ENCODE data around the gene NXPH1. TPM values are rescaled to one million over a fixed set of nuclear protein-coding genes. Genes with fewer than 3 reads are reported as not detected.

The NXPH1 gene
- total RNA-seq, 5 donors from 2014 or later (not counting 1 experiment from before 2014, with no cell fraction given), result not detected

DNA sequence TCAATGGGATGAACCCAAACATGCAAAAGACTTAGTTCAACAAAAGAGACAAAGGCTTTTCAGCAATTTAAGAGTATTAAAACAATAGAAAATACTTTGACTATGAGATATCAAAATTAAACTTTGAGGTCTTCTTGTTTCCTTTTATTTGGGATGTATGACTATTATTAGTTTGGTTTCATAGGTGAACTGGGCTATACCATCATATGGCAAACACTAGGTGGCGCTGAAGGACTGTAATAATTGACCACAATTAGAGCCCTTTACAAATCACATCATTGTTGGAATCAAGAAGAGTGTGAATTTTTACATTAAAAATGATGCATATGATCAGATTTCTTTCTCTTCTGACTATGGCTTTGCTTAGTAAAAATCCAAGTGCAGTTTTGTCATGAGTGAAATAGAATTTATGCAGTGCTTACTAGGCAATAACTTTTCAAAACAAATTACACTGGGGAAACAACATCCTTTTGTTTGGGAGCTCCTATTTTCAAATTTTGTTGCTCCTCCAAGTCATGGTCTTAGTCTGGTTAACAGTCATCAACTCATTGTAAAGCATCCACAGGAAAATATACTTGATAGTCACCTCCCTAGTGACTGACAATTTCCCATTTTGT is 14.7 kb upstream of the NXPH1 start:
- ATAC-seq (replicated peaks in 1 of 4) (peak in 2 of 4 experiments; percentile 40 to 44), DNase-seq (peak in 21 of 35 experiments; percentile 10 to 75 (median 32))
- no CpG with 5 or more reads among the region's 1 CpG for WGBS (ENCODE audit: insufficient coverage)
- H3K9me3 Mint-ChIP-seq, result no peaks in the 10 kb centered on the region
- Histone ChIP-seq H3K9me3 (no peaks in the 10 kb centered on the region), H3K27me3 (replicated peaks in 1 of 2; ENCODE audit: control insufficient read depth in 2 of 2, extremely low read depth in 1 of 2, insufficient read depth in 2 of 2, low read length in 1 of 2) (no peaks in the 10 kb centered on the region), H3K4me1 (ENCODE audit: control insufficient read depth in 1 of 2, extremely low read depth in 1 of 2, insufficient read depth in 2 of 2, low read length in 2 of 2) (no peaks in the 10 kb centered on the region), H3K36me3 (ENCODE audit: control insufficient read depth in 2 of 2, extremely low read depth in 1 of 2, insufficient read depth in 1 of 2, low read length in 1 of 2) (no peaks in the 10 kb centered on the region), H3K4me3 (ENCODE audit: control insufficient read depth in 1 of 2, extremely low read depth in 1 of 2, low read length in 1 of 2) (no peak overlapping the region), H3K27ac (ENCODE audit: low read length) (no peak overlapping the region)
- CTCF ChIA-PET, result no interaction called here
- H3K27me3 Mint-ChIP-seq, result peaks cover 4 to 6% of the 10 kb centered on the region in 2 donors
- H3K27ac Mint-ChIP-seq, result no peak overlapping the region
- H3K4me1 Mint-ChIP-seq, result no peaks in the 10 kb centered on the region
- no peak overlapping the region for H3K4me3 Mint-ChIP-seq
- no peaks in the 10 kb centered on the region for H3K36me3 Mint-ChIP-seq
- POLR2A ChIA-PET, result no interaction called here

DNA sequence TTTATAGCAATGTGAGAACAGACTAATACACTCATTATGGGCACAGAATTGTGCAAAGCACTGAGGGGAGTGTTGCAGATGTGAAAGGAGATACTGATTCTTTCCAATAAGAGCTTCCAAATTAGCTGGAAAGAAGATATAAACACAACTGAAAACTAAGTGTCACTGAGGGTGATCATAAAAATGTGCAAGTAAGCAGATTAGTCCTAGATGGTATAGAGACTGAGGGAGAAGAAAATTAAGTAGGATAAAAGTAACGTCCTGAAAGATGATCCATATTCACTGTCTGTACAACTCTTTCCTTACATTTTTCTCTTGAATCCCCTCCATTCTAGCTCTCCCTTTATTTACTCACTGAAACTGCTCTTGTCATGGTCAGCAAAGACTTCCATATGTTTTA is 11.2 kb upstream of the NXPH1 start:
- H3K9me3 ChIP-seq, result no peaks in the 10 kb centered on the region
- peaks cover 0 to 2% of the 10 kb centered on the region in 2 experiments for H3K27me3 ChIP-seq (replicated peaks in 1 of 2; ENCODE audit: control insufficient read depth in 2 of 2, extremely low read depth in 1 of 2, insufficient read depth in 2 of 2, low read length in 1 of 2)
- Mint-ChIP-seq H3K27me3 (peaks cover 4 to 12% of the 10 kb centered on the region in 2 donors), H3K4me3 (no peak overlapping the region), H3K27ac (no peak overlapping the region), H3K4me1 (no peaks in the 10 kb centered on the region), H3K36me3 (no peaks in the 10 kb centered on the region), H3K9me3 (no peaks in the 10 kb centered on the region)
- no peaks in the 10 kb centered on the region for H3K36me3 ChIP-seq (ENCODE audit: control insufficient read depth in 2 of 2, extremely low read depth in 1 of 2, insufficient read depth in 1 of 2, low read length in 1 of 2)
- H3K27ac ChIP-seq (ENCODE audit: low read length), result no peak overlapping the region
- ChIA-PET POLR2A (no interaction called here), CTCF (no interaction called here)
- ATAC-seq (replicated peaks in 1 of 4) (no peak), DNase-seq (no peak)
- no peaks in the 10 kb centered on the region for H3K4me1 ChIP-seq (ENCODE audit: control insufficient read depth in 1 of 2, extremely low read depth in 1 of 2, insufficient read depth in 2 of 2, low read length in 2 of 2)
- no peak overlapping the region for H3K4me3 ChIP-seq (ENCODE audit: control insufficient read depth in 1 of 2, extremely low read depth in 1 of 2, low read length in 1 of 2)
- WGBS (ENCODE audit: insufficient coverage), result no CpG with 5 or more reads among the region's 1 CpG

DNA sequence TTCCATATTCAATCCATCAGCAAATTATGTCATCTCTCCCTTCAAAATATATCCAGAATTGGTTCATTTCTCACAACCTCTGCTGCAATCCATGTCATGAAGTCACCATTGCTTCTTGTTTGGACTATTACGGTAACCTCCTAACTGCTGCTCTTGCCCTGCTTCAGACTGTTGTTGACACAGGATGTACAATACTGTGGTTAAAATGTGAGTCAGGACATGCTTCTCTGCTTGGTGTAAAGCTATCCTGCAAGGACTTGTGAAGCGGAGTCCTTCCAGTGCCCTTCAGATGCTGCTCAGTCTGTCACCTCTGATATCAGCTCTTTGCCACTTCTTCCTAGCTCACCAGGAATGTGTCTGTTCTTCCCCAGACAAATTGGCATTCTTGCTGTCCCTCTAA is 10.4 kb upstream of the NXPH1 start:
- no peak for DNase-seq
- Mint-ChIP-seq H3K4me1 (no peaks in the 10 kb centered on the region), H3K4me3 (no peak overlapping the region), H3K9me3 (no peaks in the 10 kb centered on the region), H3K27me3 (peaks cover 0 to 8% of the 10 kb centered on the region in 2 donors), H3K27ac (no peak overlapping the region), H3K36me3 (no peaks in the 10 kb centered on the region)
- Histone ChIP-seq H3K9me3 (no peaks in the 10 kb centered on the region), H3K27ac (ENCODE audit: low read length) (no peak overlapping the region), H3K36me3 (ENCODE audit: control insufficient read depth in 2 of 2, extremely low read depth in 1 of 2, insufficient read depth in 1 of 2, low read length in 1 of 2) (no peaks in the 10 kb centered on the region), H3K4me1 (ENCODE audit: control insufficient read depth in 1 of 2, extremely low read depth in 1 of 2, insufficient read depth in 2 of 2, low read length in 2 of 2) (no peaks in the 10 kb centered on the region), H3K27me3 (replicated peaks in 1 of 2; ENCODE audit: control insufficient read depth in 2 of 2, extremely low read depth in 1 of 2, insufficient read depth in 2 of 2, low read length in 1 of 2) (peaks cover 0 to 2% of the 10 kb centered on the region in 2 experiments), H3K4me3 (ENCODE audit: control insufficient read depth in 1 of 2, extremely low read depth in 1 of 2, low read length in 1 of 2) (no peak overlapping the region)
- CTCF ChIA-PET, result no interaction called here
- WGBS (ENCODE audit: insufficient coverage), result 83% methylated on average over 2 of the region's 2 CpGs
- POLR2A ChIA-PET, result no interaction called here
- ATAC-seq (replicated peaks in 1 of 4), result no peak

DNA sequence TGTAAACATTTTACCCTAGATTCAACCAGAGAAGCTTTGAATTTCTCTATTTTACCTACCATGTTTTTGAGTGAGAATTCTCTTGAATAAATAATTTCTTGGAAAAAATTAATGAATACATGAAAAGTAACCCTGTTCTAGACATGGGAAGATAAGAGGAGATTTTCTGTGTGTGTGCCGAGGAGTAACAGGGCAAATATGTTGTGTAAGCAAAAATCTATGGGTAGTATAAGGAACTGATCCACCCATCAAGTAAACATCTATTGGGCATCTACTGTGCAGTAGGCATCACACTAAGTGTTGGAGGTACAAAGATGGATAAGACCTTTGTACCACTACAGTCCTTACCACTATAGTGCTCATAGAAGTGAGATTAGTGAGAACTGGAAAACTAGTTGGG is 8.2 kb upstream of the NXPH1 start:
- CTCF ChIA-PET, result no interaction called here
- no peaks in the 10 kb centered on the region for H3K4me1 ChIP-seq (ENCODE audit: control insufficient read depth in 1 of 2, extremely low read depth in 1 of 2, insufficient read depth in 2 of 2, low read length in 2 of 2)

DNA sequence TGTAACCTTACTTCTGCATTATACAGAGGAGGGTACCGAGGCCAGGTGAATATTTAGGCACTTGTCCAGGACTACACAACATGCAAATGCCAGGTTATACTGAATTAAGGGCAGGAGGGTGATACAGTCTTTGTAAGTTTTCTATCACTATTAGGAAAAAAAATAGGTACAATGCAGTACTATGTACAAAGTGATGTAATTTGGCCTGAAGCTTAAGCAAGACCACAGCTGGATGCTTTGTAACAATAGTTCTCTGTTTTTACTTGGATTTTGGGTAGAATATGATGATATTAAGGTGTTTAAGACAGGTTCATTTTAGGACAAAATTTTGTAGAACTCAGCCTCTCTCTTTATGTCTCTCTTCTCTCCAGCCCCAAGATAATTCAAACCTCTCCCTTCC is 2.8 kb upstream of the NXPH1 start:
- peaks cover 0 to 10% of the 10 kb centered on the region in 2 experiments for H3K4me1 ChIP-seq (ENCODE audit: control insufficient read depth in 1 of 2, extremely low read depth in 1 of 2, insufficient read depth in 2 of 2, low read length in 2 of 2)
- Mint-ChIP-seq H3K9me3 (peaks cover 0 to 4% (median 0%) of the 10 kb centered on the region in 3 donors), H3K27me3 (peaks cover 44 to 47% of the 10 kb centered on the region in 2 donors), H3K27ac (no peak overlapping the region), H3K36me3 (no peaks in the 10 kb centered on the region), H3K4me1 (peaks cover 8 to 20% (median 17%) of the 10 kb centered on the region in 3 donors), H3K4me3 (no peak overlapping the region)
- ATAC-seq (replicated peaks in 1 of 4), result no peak
- WGBS (ENCODE audit: insufficient coverage), result no CpG with 5 or more reads among the region's 1 CpG
- ChIA-PET CTCF (no interaction called here), POLR2A (no interaction called here)
- H3K4me3 ChIP-seq (ENCODE audit: control insufficient read depth in 1 of 2, extremely low read depth in 1 of 2, low read length in 1 of 2), result no peak overlapping the region
- DNase-seq, result no peak
- H3K9me3 ChIP-seq, result no peaks in the 10 kb centered on the region
- no peak overlapping the region for H3K27ac ChIP-seq (ENCODE audit: low read length)
- no peaks in the 10 kb centered on the region for H3K36me3 ChIP-seq (ENCODE audit: control insufficient read depth in 2 of 2, extremely low read depth in 1 of 2, insufficient read depth in 1 of 2, low read length in 1 of 2)
- peaks cover 16 to 35% of the 10 kb centered on the region in 2 experiments for H3K27me3 ChIP-seq (replicated peaks in 1 of 2; ENCODE audit: control insufficient read depth in 2 of 2, extremely low read depth in 1 of 2, insufficient read depth in 2 of 2, low read length in 1 of 2)

More for the DNA sequence above, 8.2 kb upstream of the NXPH1 start:
- no peaks in the 10 kb centered on the region for H3K9me3 Mint-ChIP-seq
- H3K4me3 Mint-ChIP-seq, result no peak overlapping the region
- no peaks in the 10 kb centered on the region for H3K36me3 Mint-ChIP-seq
- H3K4me1 Mint-ChIP-seq, result no peaks in the 10 kb centered on the region
- H3K36me3 ChIP-seq (ENCODE audit: control insufficient read depth in 2 of 2, extremely low read depth in 1 of 2, insufficient read depth in 1 of 2, low read length in 1 of 2), result no peaks in the 10 kb centered on the region
- H3K27ac Mint-ChIP-seq, result no peak overlapping the region
- H3K27me3 Mint-ChIP-seq, result peaks cover under 1 to 14% of the 10 kb centered on the region in 2 donors
- DNase-seq (no peak), ATAC-seq (replicated peaks in 1 of 4) (no peak)
- no CpG with 5 or more reads among the region's 1 CpG for WGBS (ENCODE audit: insufficient coverage)
- no peak overlapping the region for H3K4me3 ChIP-seq (ENCODE audit: control insufficient read depth in 1 of 2, extremely low read depth in 1 of 2, low read length in 1 of 2)
- no peak overlapping the region for H3K27ac ChIP-seq (ENCODE audit: low read length)
- peaks cover 0 to 2% of the 10 kb centered on the region in 2 experiments for H3K27me3 ChIP-seq (replicated peaks in 1 of 2; ENCODE audit: control insufficient read depth in 2 of 2, extremely low read depth in 1 of 2, insufficient read depth in 2 of 2, low read length in 1 of 2)
- POLR2A ChIA-PET, result no interaction called here
- H3K9me3 ChIP-seq, result no peaks in the 10 kb centered on the region

DNA sequence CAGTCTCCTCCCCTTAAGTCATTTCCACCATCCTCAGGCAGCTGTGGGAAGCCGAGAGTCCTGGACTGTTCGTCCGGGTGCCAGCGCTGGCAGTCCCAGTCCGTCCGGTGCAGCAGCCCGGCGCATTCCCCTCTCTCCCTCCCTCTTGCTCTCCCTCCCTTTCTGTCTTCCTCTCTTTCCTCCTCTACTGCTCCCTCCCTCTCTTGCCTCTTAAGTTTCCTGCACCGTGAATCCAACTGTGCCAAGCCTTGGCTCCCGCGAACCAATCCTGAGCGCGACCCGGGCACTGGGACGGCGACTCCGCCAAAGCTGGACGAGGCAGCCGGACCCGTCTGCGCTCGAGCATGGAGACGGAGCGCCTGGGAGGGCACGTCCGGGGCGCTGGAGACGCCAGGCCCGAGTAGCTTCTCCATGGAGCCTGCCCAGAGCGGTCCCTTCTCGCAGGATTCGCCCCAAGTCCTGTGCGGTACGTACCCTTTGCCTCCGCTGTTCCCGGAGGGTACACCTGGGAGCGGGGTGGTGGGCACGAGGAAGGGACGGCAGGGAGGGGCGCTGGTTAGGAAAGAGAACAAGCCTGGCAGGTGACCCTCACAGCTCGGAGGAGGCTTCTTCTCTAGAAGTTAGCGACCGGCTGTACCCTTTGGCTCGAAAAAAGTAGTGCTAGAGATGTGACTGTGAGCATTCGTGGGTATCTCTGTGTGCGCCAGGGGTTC is 1.0 kb downstream of the NXPH1 start:
- no peak for DNase-seq
- H3K4me3 ChIP-seq (ENCODE audit: control insufficient read depth in 1 of 2, extremely low read depth in 1 of 2, low read length in 1 of 2), result no peak overlapping the region
- no peaks in the 10 kb centered on the region for H3K36me3 Mint-ChIP-seq
- no peak overlapping the region for H3K27ac ChIP-seq (ENCODE audit: low read length)
- peaks cover 0 to 16% of the 10 kb centered on the region in 2 experiments for H3K4me1 ChIP-seq (ENCODE audit: control insufficient read depth in 1 of 2, extremely low read depth in 1 of 2, insufficient read depth in 2 of 2, low read length in 2 of 2)
- 9% methylated on average over 41 of the region's 46 CpGs for WGBS (ENCODE audit: insufficient coverage)
- peaks cover 0 to 4% (median 0%) of the 10 kb centered on the region in 3 donors for H3K9me3 Mint-ChIP-seq
- peak overlapping the region in 1 of 2 donors; percentile 65 for H3K27ac Mint-ChIP-seq
- no peak for ATAC-seq (replicated peaks in 1 of 4)
- no peaks in the 10 kb centered on the region for H3K9me3 ChIP-seq
- H3K36me3 ChIP-seq (ENCODE audit: control insufficient read depth in 2 of 2, extremely low read depth in 1 of 2, insufficient read depth in 1 of 2, low read length in 1 of 2), result no peaks in the 10 kb centered on the region
- H3K27me3 ChIP-seq (replicated peaks in 1 of 2; ENCODE audit: control insufficient read depth in 2 of 2, extremely low read depth in 1 of 2, insufficient read depth in 2 of 2, low read length in 1 of 2), result peaks cover 23 to 49% of the 10 kb centered on the region in 2 experiments
- peaks cover 18 to 30% (median 30%) of the 10 kb centered on the region in 3 donors for H3K4me1 Mint-ChIP-seq
- peak overlapping the region in 1 of 3 donors; percentile 40 for H3K4me3 Mint-ChIP-seq
- POLR2A ChIA-PET, result no interaction called here
- CTCF ChIA-PET, result no interaction called here
- H3K27me3 Mint-ChIP-seq, result peaks cover 78 to 80% of the 10 kb centered on the region in 2 donors

All from T-cell (primary cell).